ENCODE data around the gene GYS1. TPM values are rescaled to one million over a fixed set of nuclear protein-coding genes. Genes with fewer than 3 reads are reported as not detected.

Gene GYS1
- total and polyA plus RNA-seq, 10 of the 15 experiments (the other 5 are each of a cell fraction or from before 2014, with no cell fraction given), result 3.7 to 62.0 (median 37.3) TPM

- TF ChIP-seq CUX1 (IDR thresholded peaks at IDR 0.05; ENCODE audit: insufficient replicate concordance, low read depth, low read length) (no peak), RCOR1 (conservative IDR thresholded peaks at IDR 0.05; ENCODE audit: low read depth, low read length) (no peak), JUNB (IDR thresholded peaks at IDR 0.05) (no peak), ZNF622 (IDR thresholded peaks at IDR 0.05) (no peak)
These were observed 57.2 kb downstream of the GYS1 start (continued) for GRCh38 chr19:48935864-48936263.

- H3K36me3 ChIP-seq (ENCODE audit: control insufficient read depth in 2 of 2, insufficient read depth in 2 of 2, low read length in 1 of 2), result no peaks in the 10 kb centered on the region
- H3K27ac ChIP-seq (ENCODE audit: control insufficient read depth, insufficient read depth), result no peak overlapping the region
- H3K9ac ChIP-seq (ENCODE audit: control insufficient read depth, insufficient read depth, low read length), result no peak overlapping the region
- H3K4me1 ChIP-seq (ENCODE audit: control insufficient read depth, insufficient read depth, low read length), result peaks cover 7% of the 10 kb centered on the region; the same call in 1 of the 2 replicates
- H3K4me2 ChIP-seq (ENCODE audit: control insufficient read depth, insufficient read depth), result no peak overlapping the region
- intact Hi-C loops (cut with micrococcal nuclease; ENCODE audit: unreplicated experiment) (no loop called here), in situ Hi-C loops (cut with MboI) (no loop called here)
- WGBS (ENCODE audit: insufficient coverage, insufficient replicate concordance, low lambda C conversion rate, missing lambda C conversion rate), result 86% methylated on average over 17 of the region's 19 CpGs
- DNase-seq (ENCODE audit: low read depth, low spot score) (no peak), FAIRE-seq (no peak), ATAC-seq (no peak)
- H3K79me2 ChIP-seq (ENCODE audit: control insufficient read depth, insufficient read depth, low read length), result no peaks in the 10 kb centered on the region
- no peak overlapping the region for H3K4me3 ChIP-seq
- H2AFZ ChIP-seq (ENCODE audit: control insufficient read depth, low read depth, low read length), result no peak overlapping the region
- ChIA-PET CTCF (interaction anchor here (1.7 kb wide), 1 partner anchor 35 kb away, joined by 4 read pairs; no protein-coding TSS in a partner anchor), SMC1A (ENCODE audit: uncharacterized antibody, unreplicated experiment) (no interaction called here), POLR2A (no interaction called here), RAD21 (ENCODE audit: unreplicated experiment) (no interaction called here)
- no peaks in the 10 kb centered on the region for H3K9me3 ChIP-seq (replicated peaks; ENCODE audit: control insufficient read depth, insufficient read depth, low read length)
- no peaks in the 10 kb centered on the region for H4K20me1 ChIP-seq (ENCODE audit: control insufficient read depth, insufficient read depth)
- no TSS peak for BruUV-seq (replicated peaks)
- 0 out of 4 replicates have a peak, but pooled peaks cover 0 to 1% of the 10 kb centered on the region in 2 experiments for H3K27me3 ChIP-seq (replicated peaks in 1 of 2; ENCODE audit: control insufficient read depth in 2 of 2, insufficient read depth in 2 of 2, low read length in 1 of 2)
- no peak for TF ChIP-seq RBBP5 (conservative IDR thresholded peaks at IDR 0.05)
- no peak for TF ChIP-seq TCF7 (IDR thresholded peaks at IDR 0.05; ENCODE audit: borderline replicate concordance)
- TF ChIP-seq NRF1 (conservative IDR thresholded peaks at IDR 0.05; ENCODE audit: low read depth, low read length), result no peak
- no peak for TF ChIP-seq SMC3 (IDR thresholded peaks at IDR 0.05; ENCODE audit: borderline replicate concordance, low read length)
- no peak for TF ChIP-seq SIN3A (IDR thresholded peaks at IDR 0.05; ENCODE audit: low read depth, low read length)
- no peak for TF ChIP-seq SMARCA5 (IDR thresholded peaks at IDR 0.05)
- TF ChIP-seq CEBPZ (IDR thresholded peaks at IDR 0.05; ENCODE audit: low read depth, low read length), result no peak
These were observed 58.3 kb downstream of the GYS1 start for GRCh38 chr19:48934837-48935236.

Measured in GM12878 (cell line).